ENCODE results near the gene CTSS. TPM values are rescaled to one million over a fixed set of nuclear protein-coding genes. Genes with fewer than 3 reads are reported as not detected.

Gene CTSS
- total and polyA plus RNA-seq, 2 experiments from 2014 or later: 5.2 to 10.4 TPM

GRCh38 chr1:150793221-150793620 is 27.6 kb upstream of the CTSS start:
- TF ChIP-seq CTCF (IDR thresholded peaks at IDR 0.05; ENCODE audit: poor library complexity) (no peak), EZH2 (IDR thresholded peaks at IDR 0.05; ENCODE audit: borderline replicate concordance) (no peak)
- H3K36me3 ChIP-seq (replicated peaks; ENCODE audit: insufficient read depth, low read depth): no peaks in the 10 kb centered on the region
- 90% methylated on average over 1 of the region's 1 CpG for WGBS (ENCODE audit: low lambda C conversion rate, missing lambda C conversion rate)

DNA sequence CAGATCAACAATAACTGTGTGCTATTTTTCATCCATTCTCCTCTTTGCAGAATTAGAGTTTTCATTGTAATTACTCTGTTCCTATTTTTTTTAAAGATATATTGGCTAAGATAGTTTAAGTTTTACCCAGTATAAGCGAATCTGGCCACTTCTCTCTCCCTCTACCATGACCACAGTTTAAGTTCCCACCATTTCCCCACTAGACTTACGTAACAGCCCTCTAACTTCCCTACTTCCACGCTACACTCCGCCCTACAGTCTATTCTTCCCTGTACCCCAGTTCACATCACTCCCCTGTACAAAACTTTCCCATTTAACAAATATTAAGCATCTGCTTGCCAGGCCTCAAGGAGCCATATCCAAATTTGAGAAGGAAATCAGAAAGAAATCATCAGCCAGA is 26.0 kb upstream of the CTSS start:
- over 99% methylated on average over 4 of the region's 4 CpGs for WGBS (ENCODE audit: low lambda C conversion rate, missing lambda C conversion rate)
- H3K4me2 ChIP-seq: no peak overlapping the region
- H3K27ac ChIP-seq: no peak overlapping the region

More at GRCh38 chr1:150793221-150793620, 27.6 kb upstream of the CTSS start:
- Histone ChIP-seq H3K9me2 (replicated peaks; ENCODE audit: insufficient read depth) (no peaks in the 10 kb centered on the region), H3K9me3 (ENCODE audit: low read depth) (no peaks in the 10 kb centered on the region), H3K4me1 (ENCODE audit: insufficient read depth) (no peaks in the 10 kb centered on the region), H4K20me1 (ENCODE audit: insufficient read depth, poor library complexity, severe bottlenecking) (no peaks in the 10 kb centered on the region), H2AFZ (no peak overlapping the region), H3K4me2 (no peak overlapping the region), H3K4me3 (no peak overlapping the region), H3K79me2 (no peaks in the 10 kb centered on the region), H3K27me3 (no peaks in the 10 kb centered on the region), H3K27ac (no peak overlapping the region)
- DNase-seq (ENCODE audit: low spot score): no peak

DNA sequence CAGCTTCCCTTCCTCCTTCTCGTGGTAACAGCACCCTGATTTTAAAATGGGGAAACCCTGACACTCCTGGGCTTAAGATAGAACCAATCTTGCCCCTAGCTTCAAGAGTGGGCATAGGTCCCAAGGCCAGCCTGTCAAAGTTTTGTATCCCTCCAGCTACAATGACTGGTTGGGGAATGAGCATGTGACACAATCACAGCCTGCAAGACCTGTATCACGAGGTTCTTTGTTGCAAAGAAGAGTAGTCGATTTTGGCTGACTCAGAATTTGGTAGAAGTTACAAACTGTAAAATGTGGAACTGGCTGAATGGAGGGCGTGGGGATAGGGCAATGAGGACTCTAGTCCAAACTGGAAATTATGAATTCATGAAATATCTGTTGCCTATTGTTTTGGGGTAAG is 23.8 kb upstream of the CTSS start:
- no peaks in the 10 kb centered on the region for H4K20me1 ChIP-seq (ENCODE audit: insufficient read depth, poor library complexity, severe bottlenecking)
- H3K79me2 ChIP-seq: no peaks in the 10 kb centered on the region
- H3K9me3 ChIP-seq (ENCODE audit: low read depth): no peaks in the 10 kb centered on the region
- H3K27ac ChIP-seq: no peak overlapping the region
- DNase-seq (ENCODE audit: low spot score): no peak
- H3K4me2 ChIP-seq: no peak overlapping the region
- TF ChIP-seq EZH2 (IDR thresholded peaks at IDR 0.05; ENCODE audit: borderline replicate concordance) (no peak), CTCF (IDR thresholded peaks at IDR 0.05; ENCODE audit: poor library complexity) (no peak), EZH2phosphoT487 (IDR thresholded peaks at IDR 0.05; ENCODE audit: low read depth, severe bottlenecking, unreplicated experiment) (no peak)
- no peaks in the 10 kb centered on the region for H3K4me1 ChIP-seq (ENCODE audit: insufficient read depth)
- no peaks in the 10 kb centered on the region for H3K27me3 ChIP-seq
- no peaks in the 10 kb centered on the region for H3K9me2 ChIP-seq (replicated peaks; ENCODE audit: insufficient read depth)
- H3K4me3 ChIP-seq: no peak overlapping the region
- no peak overlapping the region for H2AFZ ChIP-seq
- WGBS (ENCODE audit: low lambda C conversion rate, missing lambda C conversion rate): 89% methylated on average over 4 of the region's 4 CpGs
- H3K36me3 ChIP-seq (replicated peaks; ENCODE audit: insufficient read depth, low read depth): no peaks in the 10 kb centered on the region

More for the DNA sequence above, 26.0 kb upstream of the CTSS start:
- H3K27me3 ChIP-seq: no peaks in the 10 kb centered on the region
- no peaks in the 10 kb centered on the region for H3K79me2 ChIP-seq
- no peak for TF ChIP-seq EZH2phosphoT487 (IDR thresholded peaks at IDR 0.05; ENCODE audit: low read depth, severe bottlenecking, unreplicated experiment)
- no peak for TF ChIP-seq EZH2 (IDR thresholded peaks at IDR 0.05; ENCODE audit: borderline replicate concordance)
- no peak for TF ChIP-seq CTCF (IDR thresholded peaks at IDR 0.05; ENCODE audit: poor library complexity)
- no peaks in the 10 kb centered on the region for H4K20me1 ChIP-seq (ENCODE audit: insufficient read depth, poor library complexity, severe bottlenecking)
- no peaks in the 10 kb centered on the region for H3K36me3 ChIP-seq (replicated peaks; ENCODE audit: insufficient read depth, low read depth)
- no peaks in the 10 kb centered on the region for H3K4me1 ChIP-seq (ENCODE audit: insufficient read depth)
- DNase-seq (ENCODE audit: low spot score): no peak
- H3K4me3 ChIP-seq: no peak overlapping the region
- H2AFZ ChIP-seq: no peak overlapping the region
- no peaks in the 10 kb centered on the region for H3K9me2 ChIP-seq (replicated peaks; ENCODE audit: insufficient read depth)
- no peaks in the 10 kb centered on the region for H3K9me3 ChIP-seq (ENCODE audit: low read depth)

- TF ChIP-seq CTCF (IDR thresholded peaks at IDR 0.05; ENCODE audit: poor library complexity): no peak
- no peak for TF ChIP-seq EZH2 (IDR thresholded peaks at IDR 0.05; ENCODE audit: borderline replicate concordance)
- TF ChIP-seq EZH2phosphoT487 (IDR thresholded peaks at IDR 0.05; ENCODE audit: low read depth, severe bottlenecking, unreplicated experiment): no peak
Observed at GRCh38 chr1:150788946-150789345, 23.4 kb upstream of the CTSS start.

More at GRCh38 chr1:150788946-150789345, 23.4 kb upstream of the CTSS start:
- Histone ChIP-seq H3K4me2 (no peak overlapping the region), H4K20me1 (ENCODE audit: insufficient read depth, poor library complexity, severe bottlenecking) (no peaks in the 10 kb centered on the region), H3K27ac (no peak overlapping the region), H3K4me1 (ENCODE audit: insufficient read depth) (no peaks in the 10 kb centered on the region), H3K4me3 (no peak overlapping the region), H3K9me2 (replicated peaks; ENCODE audit: insufficient read depth) (no peaks in the 10 kb centered on the region), H3K27me3 (no peaks in the 10 kb centered on the region), H3K79me2 (no peaks in the 10 kb centered on the region), H3K36me3 (replicated peaks; ENCODE audit: insufficient read depth, low read depth) (no peaks in the 10 kb centered on the region), H2AFZ (no peak overlapping the region), H3K9me3 (ENCODE audit: low read depth) (no peaks in the 10 kb centered on the region)
- no peak for DNase-seq (ENCODE audit: low spot score)
- 94% methylated on average over 4 of the region's 4 CpGs for WGBS (ENCODE audit: low lambda C conversion rate, missing lambda C conversion rate)

All from hepatocyte (in vitro differentiated cells).